ENCODE measurements around the gene ERP44.

- TF ChIP-seq CTCF (IDR thresholded peaks at IDR 0.05; ENCODE audit: low read depth, low read length) = no peak
- TF ChIP-seq POLR2A (IDR thresholded peaks at IDR 0.05; ENCODE audit: extremely low read depth, insufficient read length) = no peak
- no peak for TF ChIP-seq MAX (IDR thresholded peaks at IDR 0.05; ENCODE audit: low read depth, low read length)
Measured at GRCh38 chr9:100125910-100126309, 27.1 kb upstream of the ERP44 start.
